HepG2 (cell line): ENCODE data around the gene FAM83C. TPM values are rescaled to one million over a fixed set of nuclear protein-coding genes. Genes with fewer than 3 reads are reported as not detected.

Source experiments
- CENPT ChIP-seq: sonication (generic); formaldehyde crosslinking; IDR thresholded peaks from 2 replicates; pipeline ENCODE4 v1.8.0; 2022; ENCODE audit warnings: low read depth, mild to moderate bottlenecking, moderate library complexity, missing genetic modification reagents
- ERF ChIP-seq: IDR thresholded peaks from 2 replicates; pipeline ENCODE4 v1.6.1; 2018; ENCODE audit warnings: missing biosample characterization, missing genetic modification reagents
- FLYWCH1 ChIP-seq: sonication (generic); formaldehyde crosslinking; IDR thresholded peaks from 2 replicates; pipeline ENCODE4 v1.8.1; 2023; ENCODE audit warnings: mild to moderate bottlenecking, missing genetic modification reagents
- GLI4 ChIP-seq: sonication (generic); formaldehyde crosslinking; IDR thresholded peaks from 2 replicates; pipeline ENCODE4 v1.5.1; 2020; ENCODE audit warnings: missing genetic modification reagents, mild to moderate bottlenecking, moderate library complexity, borderline replicate concordance
- HIVEP1 ChIP-seq: sonication (generic); formaldehyde crosslinking; IDR thresholded peaks from 2 replicates; pipeline ENCODE4 v1.4.0; 2020; ENCODE audit warnings: mild to moderate bottlenecking, missing genetic modification reagents
- MAF1 ChIP-seq: sonication (generic); formaldehyde crosslinking; IDR thresholded peaks from 2 replicates; pipeline ENCODE4 v1.5.0; 2020; ENCODE audit warnings: missing genetic modification reagents, borderline replicate concordance
- MIER3 ChIP-seq: IDR thresholded peaks from 2 replicates; pipeline ENCODE4 v1.6.1; 2016; ENCODE audit warnings: missing compliant biosample characterization, borderline replicate concordance
- PCBP2 ChIP-seq: fragments of 200-400 bp; formaldehyde crosslinking; optimal IDR thresholded peaks from 2 replicates; pipeline ENCODE3; 2018; ENCODE audit warnings: low read length, low read depth; ENCODE audit not compliant: poor library complexity, severe bottlenecking
- PITX1 ChIP-seq: sonication (generic); formaldehyde crosslinking; IDR thresholded peaks from 2 replicates; pipeline ENCODE4 v1.5.1; 2020; ENCODE audit warnings: mild to moderate bottlenecking, missing genetic modification reagents
- PRDM4 ChIP-seq: sonication (generic); formaldehyde crosslinking; IDR thresholded peaks from 2 replicates; pipeline ENCODE4 v1.9.0; 2021; ENCODE audit warnings: missing genetic modification reagents, borderline replicate concordance
- SAP130 ChIP-seq: IDR thresholded peaks from 2 replicates; pipeline ENCODE4 v1.6.1; 2016; ENCODE audit warnings: low read depth
- ZNF3 ChIP-seq: IDR thresholded peaks from 2 replicates; pipeline ENCODE4 v1.7.0; 2017; ENCODE audit warnings: inconsistent platforms
- ZNF331 ChIP-seq: sonication (generic); formaldehyde crosslinking; IDR thresholded peaks from 2 replicates; pipeline ENCODE4 v1.4.0; 2020; ENCODE audit warnings: missing genetic modification reagents
- ZNF367 ChIP-seq: sonication (generic); formaldehyde crosslinking; IDR thresholded peaks from 2 replicates; pipeline ENCODE4 v1.4.0; 2020; ENCODE audit warnings: missing genetic modification reagents, borderline replicate concordance
- ZNF510 ChIP-seq: sonication (generic); formaldehyde crosslinking; IDR thresholded peaks from 2 replicates; pipeline ENCODE4 v1.4.0; 2020; ENCODE audit warnings: low read depth, mild to moderate bottlenecking, missing genetic modification reagents
- ZNF564 ChIP-seq: sonication (generic); formaldehyde crosslinking; IDR thresholded peaks from 2 replicates; pipeline ENCODE4 v1.8.1; 2023; ENCODE audit warnings: mild to moderate bottlenecking, missing genetic modification reagents
- ZNF597 ChIP-seq: sonication (generic); formaldehyde crosslinking; IDR thresholded peaks from 2 replicates; pipeline ENCODE4 v1.5.0; 2020; ENCODE audit warnings: missing genetic modification reagents
- ZNF761 ChIP-seq: sonication (generic); formaldehyde crosslinking; conservative IDR thresholded peaks from 2 replicates; pipeline ENCODE4 v1.4.0; 2020; ENCODE audit warnings: mild to moderate bottlenecking, missing genetic modification reagents
- ZNF792 ChIP-seq: IDR thresholded peaks from 2 replicates; pipeline ENCODE4 v1.6.1; 2016
- polyA plus RNA-seq, 8 experiments: library from polyadenylated mRNA; depleted of rRNA in 3 of 8; stranded (reverse) in 7 of 8; unstranded in 1 of 8; fragments of >200 nt; fragmentation: Illumina TruSeq in 4 of 8; extraction: Trizol in 4 of 8; gene quantifications; 2 replicates each; pipeline versions ENCODE4 v1.2.1 to v1.2.3, GENCODE V29; 2011 to 2016; ENCODE audit warnings: low read depth in 4 of 8, missing spikeins in 1 of 8, mixed read lengths in 1 of 8; ENCODE audit not compliant: insufficient read depth in 1 of 8
- total RNA-seq, 5 experiments: library from RNA; depleted of rRNA; stranded (reverse); fragments of >200 nt; fragmentation: Illumina TruSeq; extraction: Trizol; gene quantifications; 2 replicates each; pipeline ENCODE4 v1.2.3, GENCODE V29; 2016; ENCODE audit warnings: low read depth in 1 of 5
- TF ChIP-seq, protein P1 (sequence below), 2 experiments: fragments of 450-650 bp in 1 of 2; sonication (generic) in 1 of 2; formaldehyde crosslinking; IDR thresholded peaks; 2 replicates each; pipeline versions ENCODE4 v1.5.0 to v1.8.0; 2020 to 2022; ENCODE audit warnings: mild to moderate bottlenecking in 1 of 2, missing genetic modification reagents in 1 of 2
- TF ChIP-seq, protein P2 (sequence below): fragments of 450-650 bp; IDR thresholded peaks from 2 replicates; pipeline ENCODE4 v1.6.1; 2016

Gene FAM83C
- total and polyA plus RNA-seq, 2 of the 13 experiments (the other 11 are each of a cell fraction or from before 2014, with no cell fraction given) = 0.04 TPM; not detected in 1

GRCh38 chr20:35284992-35285805 lies 7.0 kb downstream of the FAM83C start (continued):
- TF ChIP-seq PRDM4 (CRISPR knock-in tag) = 0 out of 2 replicates have a peak, but pooled peaks have one; percentile 1
- peak; percentile 31 for TF ChIP-seq HIVEP1
- no peak; the same call in 1 of the 2 replicates for TF ChIP-seq ZNF331
- TF ChIP-seq PCBP2 = peak; percentile 15
- TF ChIP-seq ZNF367 (CRISPR knock-in tag) = no peak
- 0 out of 2 replicates have a peak, but pooled peaks have one; percentile 21 for TF ChIP-seq ZNF792 (CRISPR knock-in tag)
- TF ChIP-seq MAF1 = 0 out of 2 replicates have a peak, but pooled peaks have one; percentile 8
- 0 out of 2 replicates have a peak, but pooled peaks have one; percentile 7 for TF ChIP-seq ZNF564 (CRISPR knock-in tag)
- no peak for TF ChIP-seq ERF (CRISPR knock-in tag)
- no peak for TF ChIP-seq ZNF597 (CRISPR knock-in tag)
- no peak for TF ChIP-seq PITX1 (CRISPR knock-in tag)
- TF ChIP-seq CENPT (CRISPR knock-in tag) = no peak
- TF ChIP-seq, protein P1, sequence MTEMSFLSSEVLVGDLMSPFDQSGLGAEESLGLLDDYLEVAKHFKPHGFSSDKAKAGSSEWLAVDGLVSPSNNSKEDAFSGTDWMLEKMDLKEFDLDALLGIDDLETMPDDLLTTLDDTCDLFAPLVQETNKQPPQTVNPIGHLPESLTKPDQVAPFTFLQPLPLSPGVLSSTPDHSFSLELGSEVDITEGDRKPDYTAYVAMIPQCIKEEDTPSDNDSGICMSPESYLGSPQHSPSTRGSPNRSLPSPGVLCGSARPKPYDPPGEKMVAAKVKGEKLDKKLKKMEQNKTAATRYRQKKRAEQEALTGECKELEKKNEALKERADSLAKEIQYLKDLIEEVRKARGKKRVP (CRISPR knock-in tag; IDR thresholded peaks at IDR 0.05) = no peak
- 0 out of 2 replicates have a peak, but pooled peaks have one; percentile 67 for TF ChIP-seq ZNF3 (CRISPR knock-in tag)
- no peak for TF ChIP-seq ZNF510
- TF ChIP-seq, protein P2, sequence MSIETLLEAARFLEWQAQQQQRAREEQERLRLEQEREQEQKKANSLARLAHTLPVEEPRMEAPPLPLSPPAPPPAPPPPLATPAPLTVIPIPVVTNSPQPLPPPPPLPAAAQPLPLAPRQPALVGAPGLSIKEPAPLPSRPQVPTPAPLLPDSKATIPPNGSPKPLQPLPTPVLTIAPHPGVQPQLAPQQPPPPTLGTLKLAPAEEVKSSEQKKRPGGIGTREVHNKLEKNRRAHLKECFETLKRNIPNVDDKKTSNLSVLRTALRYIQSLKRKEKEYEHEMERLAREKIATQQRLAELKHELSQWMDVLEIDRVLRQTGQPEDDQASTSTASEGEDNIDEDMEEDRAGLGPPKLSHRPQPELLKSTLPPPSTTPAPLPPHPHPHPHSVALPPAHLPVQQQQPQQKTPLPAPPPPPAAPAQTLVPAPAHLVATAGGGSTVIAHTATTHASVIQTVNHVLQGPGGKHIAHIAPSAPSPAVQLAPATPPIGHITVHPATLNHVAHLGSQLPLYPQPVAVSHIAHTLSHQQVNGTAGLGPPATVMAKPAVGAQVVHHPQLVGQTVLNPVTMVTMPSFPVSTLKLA = no peak
- peak; percentile 4; the same call in 1 of the 2 replicates for TF ChIP-seq SAP130 (CRISPR knock-in tag)
- no peak for TF ChIP-seq MIER3
- no peak for TF ChIP-seq FLYWCH1
- no peak for TF ChIP-seq GLI4
- TF ChIP-seq ZNF761 (CRISPR knock-in tag) = no peak
